Measurements from ENCODE around the gene PSMD3.

- TF ChIP-seq EZH2 (IDR thresholded peaks at IDR 0.05; ENCODE audit: low read length, missing control alignments) (no peak), CTCF (conservative IDR thresholded peaks at IDR 0.05 in 1 of 2, IDR thresholded peaks at IDR 0.05 in 1 of 2; ENCODE audit: low read depth in 1 of 2, low read length in 2 of 2) (no peak)
Observed at GRCh38 chr17:39997543-39997942, 16.9 kb downstream of the PSMD3 start.
